GM12878 (cell line): Measurements from ENCODE around the gene ABCB8.

Experiments used
- CTCF ChIP-seq, 3 experiments: IDR thresholded peaks in 2 of 3; conservative IDR thresholded peaks in 1 of 3; 2 replicates each; pipeline ENCODE4 v1.5.1; 2011; ENCODE audit warnings: low read depth in 3 of 3, low read length in 3 of 3, mild to moderate bottlenecking in 3 of 3, control low read depth in 2 of 3, moderate library complexity in 2 of 3, inconsistent platforms in 1 of 3, mixed read lengths in 1 of 3; ENCODE audit not compliant: control insufficient read depth in 2 of 3, insufficient read depth in 1 of 3; ENCODE audit errors: extremely low read depth in 1 of 3
- ELK1 ChIP-seq: IDR thresholded peaks from 2 replicates; pipeline ENCODE4 v1.6.1; 2012; ENCODE audit warnings: low read depth, low read length, improper control_type of control experiment
- GATAD2B ChIP-seq: fragments of 450-650 bp; conservative IDR thresholded peaks from 2 replicates; pipeline ENCODE4 v1.6.1; 2017; ENCODE audit warnings: low read depth, mild to moderate bottlenecking, moderate library complexity
- LARP7 ChIP-seq: fragments of 450-650 bp; IDR thresholded peaks from 2 replicates; pipeline ENCODE4 v1.6.1; 2017; ENCODE audit warnings: mild to moderate bottlenecking
- MAX ChIP-seq: IDR thresholded peaks from 2 replicates; pipeline ENCODE4 v1.6.1; 2012; ENCODE audit warnings: low read depth, low read length, improper control_type of control experiment
- POLR2A ChIP-seq: IDR thresholded peaks from 2 replicates; pipeline ENCODE4 v1.6.1; 2011; ENCODE audit warnings: low read depth, mild to moderate bottlenecking, low read length

GRCh38 chr7:151045967-151046366 lies 17.7 kb downstream of the ABCB8 start:
- no peak for TF ChIP-seq MAX
- TF ChIP-seq POLR2A = no peak
- TF ChIP-seq LARP7 = no peak
- TF ChIP-seq ELK1 = no peak
- TF ChIP-seq GATAD2B = no peak
- TF ChIP-seq CTCF (IDR thresholded peaks at IDR 0.05 in 2 of 3, conservative IDR thresholded peaks at IDR 0.05 in 1 of 3; ENCODE audit: control insufficient read depth in 2 of 3, extremely low read depth in 1 of 3, insufficient read depth in 1 of 3, low read depth in 3 of 3, low read length in 3 of 3) = no peak
